CD4-positive, alpha-beta T cell (primary cell): ENCODE results near the gene AHNAK. TPM values are rescaled to one million over a fixed set of nuclear protein-coding genes. Genes with fewer than 3 reads are reported as not detected.

Experiments
- ATAC-seq: fragments of 200-7000 bp; cut with Tn5 transposase; one replicate; pipeline ENCODE4 v1.10.0; 2022; ENCODE audit warnings: mild to moderate bottlenecking; ENCODE audit not compliant: poor library complexity
- CTCF ChIA-PET: fragments of 350-600 bp; sonication (Branson Sonifier 250); formaldehyde crosslinking; loops from one replicate; lab custom pipeline; 2021; ENCODE audit warnings: antibody characterized with exemption, inconsistent platforms; lab: Charles Lee
- POLR2A ChIA-PET: fragments of 350-600 bp; sonication (Branson Sonifier 250); formaldehyde crosslinking; loops from one replicate; lab custom pipeline; 2021; ENCODE audit warnings: antibody characterized with exemption, inconsistent platforms; lab: Charles Lee
- DNase-seq, 14 experiments: peaks; one replicate each; pipeline ENCODE4 v3.0.0-alpha.2; 2013 to 2020; ENCODE audit warnings: mixed read lengths in 2 of 14
- H3K27ac ChIP-seq, 2 donors: one replicate each; pipeline versions ENCODE4 v1.5.1 to v1.7.0; 2013; ENCODE audit warnings: low read length in 2 of 2, low read depth in 1 of 2, mild to moderate bottlenecking in 1 of 2
- H3K27me3 ChIP-seq, 2 experiments: 1 replicate in 1 of 2; 2 replicates in 1 of 2; pipeline versions ENCODE4 v1.6.1 to v1.7.0; 2013; ENCODE audit warnings: low read length in 2 of 2, control low read depth in 1 of 2, mild to moderate bottlenecking in 1 of 2, moderate library complexity in 1 of 2; ENCODE audit not compliant: insufficient read depth in 2 of 2, control insufficient read depth in 1 of 2
- H3K36me3 ChIP-seq: one replicate; pipeline ENCODE4 v1.6.1; 2013; ENCODE audit warnings: low read length, control low read depth; ENCODE audit not compliant: insufficient read depth
- H3K4me1 ChIP-seq: one replicate; pipeline ENCODE4 v1.6.1; 2013; ENCODE audit warnings: low read length, control low read depth; ENCODE audit not compliant: insufficient read depth
- H3K4me3 ChIP-seq: one replicate; pipeline ENCODE4 v1.5.1; 2013; ENCODE audit warnings: mild to moderate bottlenecking, low read length, moderate library complexity
- H3K9me3 ChIP-seq, 2 experiments: 1 replicate in 1 of 2; 2 replicates in 1 of 2; pipeline versions ENCODE4 v1.6.1 to v1.7.0; 2013; ENCODE audit warnings: low read length in 2 of 2, mild to moderate bottlenecking in 2 of 2, control low read depth in 1 of 2, moderate library complexity in 1 of 2; ENCODE audit not compliant: control insufficient read depth in 1 of 2, insufficient read depth in 1 of 2
- H3K27ac Mint-ChIP-seq: one replicate; pipeline ENCODE4 v1.8.0; 2020; ENCODE audit warnings: mixed read lengths
- H3K27me3 Mint-ChIP-seq: one replicate; pipeline ENCODE4 v1.8.0; 2021; ENCODE audit warnings: mixed read lengths
- H3K36me3 Mint-ChIP-seq: one replicate; pipeline ENCODE4 v1.8.0; 2021; ENCODE audit warnings: low read depth, mixed read lengths
- H3K4me1 Mint-ChIP-seq: one replicate; pipeline ENCODE4 v1.8.0; 2021; ENCODE audit warnings: low read depth, mixed read lengths
- H3K4me3 Mint-ChIP-seq: one replicate; pipeline ENCODE4 v1.8.0; 2020; ENCODE audit warnings: mild to moderate bottlenecking, mixed read lengths
- H3K9me3 Mint-ChIP-seq: one replicate; pipeline ENCODE4 v1.8.0; 2020; ENCODE audit warnings: mixed read lengths
- CTCF ChIP-seq: fragments of 200-600 bp; IDR thresholded peaks from one replicate; pipeline ENCODE4 v1.8.0; 2022; ENCODE audit warnings: antibody characterized with exemption, mild to moderate bottlenecking
- intact Hi-C, 2 experiments: fragments of 100-400 bp; cut with DNase I in 1 of 2; cut with micrococcal nuclease in 1 of 2; formaldehyde crosslinking; loops; one replicate each; pipeline versions ENCODE4 v1.15.1 to v1.9.0; 2023 to 2025; cut with DNase I, micrococcal nuclease
- total RNA-seq, 174 experiments: library from RNA in 2 of 174; stranded (reverse) in 2 of 174; gene quantifications; one replicate each; pipeline ENCODE4 v1.2.3 and lab custom pipeline; 2021 to 2026

AHNAK gene
- total RNA-seq, 2 experiments from 2014 or later, result 320 to 332 TPM

DNA sequence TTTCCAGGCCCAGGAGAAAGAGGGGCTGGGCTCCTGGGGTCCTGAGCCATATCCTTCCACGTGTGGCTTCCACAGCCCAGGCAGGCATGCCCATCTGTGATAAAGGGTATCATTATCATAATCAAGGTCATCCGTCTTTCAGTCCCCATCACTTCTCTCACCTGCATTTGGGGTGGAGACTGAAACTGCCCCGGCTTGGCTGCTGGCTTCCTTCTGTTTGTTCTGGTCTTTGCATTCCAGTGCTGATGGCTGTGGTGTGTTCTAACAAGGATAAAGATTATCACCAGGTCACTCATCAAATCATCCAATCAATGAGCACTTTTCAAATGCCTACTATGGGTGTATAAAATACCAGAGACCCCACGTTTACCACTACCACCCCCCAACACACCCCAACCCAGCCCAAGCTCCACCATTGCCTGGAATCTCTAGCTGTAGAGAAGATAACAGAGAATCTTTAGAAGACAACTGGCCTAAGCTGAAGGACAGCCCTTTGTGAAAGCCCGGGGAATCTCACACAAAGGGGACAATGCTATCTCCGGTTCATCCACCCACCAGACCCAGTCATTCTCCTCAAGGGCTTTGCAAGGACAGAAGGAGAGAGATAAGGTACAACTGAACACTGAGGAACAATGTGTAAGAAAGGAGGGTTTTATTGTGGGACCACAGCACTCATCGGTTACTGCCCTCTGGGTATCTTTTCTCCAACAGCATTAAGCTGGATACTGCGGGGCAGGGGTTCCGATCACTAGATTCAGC is 54.9 kb downstream of the AHNAK start:
- intact Hi-C loops, result no loop called here
- H3K4me1 ChIP-seq, result no peaks in the 10 kb centered on the region
- H3K27ac ChIP-seq, result no peak overlapping the region
- ATAC-seq (no peak), DNase-seq (no peak)
- no peak overlapping the region for H3K4me3 Mint-ChIP-seq
- no peak for TF ChIP-seq CTCF
- ChIA-PET CTCF (no interaction called here), POLR2A (no interaction called here)
- H3K27ac Mint-ChIP-seq, result no peak overlapping the region
- no peaks in the 10 kb centered on the region for H3K36me3 ChIP-seq
- H3K36me3 Mint-ChIP-seq, result no peaks in the 10 kb centered on the region
- H3K27me3 Mint-ChIP-seq, result no peaks in the 10 kb centered on the region
- no peak overlapping the region for H3K4me3 ChIP-seq
- H3K27me3 ChIP-seq, result no peaks in the 10 kb centered on the region
- no peaks in the 10 kb centered on the region for H3K9me3 Mint-ChIP-seq
- H3K4me1 Mint-ChIP-seq, result peaks cover 5% of the 10 kb centered on the region
- no peaks in the 10 kb centered on the region for H3K9me3 ChIP-seq

GRCh38 chr11:62489204-62489603 is 57.4 kb downstream of the AHNAK start:
- Histone ChIP-seq H3K27me3 (no peaks in the 10 kb centered on the region), H3K36me3 (no peaks in the 10 kb centered on the region), H3K9me3 (no peaks in the 10 kb centered on the region), H3K4me3 (no peak overlapping the region), H3K27ac (no peak overlapping the region), H3K4me1 (no peaks in the 10 kb centered on the region)
- ATAC-seq (no peak), DNase-seq (no peak)
- ChIA-PET CTCF (no interaction called here), POLR2A (no interaction called here)
- Mint-ChIP-seq H3K4me3 (no peak overlapping the region), H3K27ac (no peak overlapping the region), H3K4me1 (peaks cover 5% of the 10 kb centered on the region), H3K27me3 (no peaks in the 10 kb centered on the region), H3K36me3 (no peaks in the 10 kb centered on the region), H3K9me3 (no peaks in the 10 kb centered on the region)
- intact Hi-C loops, result no loop called here
- no peak for TF ChIP-seq CTCF

DNA sequence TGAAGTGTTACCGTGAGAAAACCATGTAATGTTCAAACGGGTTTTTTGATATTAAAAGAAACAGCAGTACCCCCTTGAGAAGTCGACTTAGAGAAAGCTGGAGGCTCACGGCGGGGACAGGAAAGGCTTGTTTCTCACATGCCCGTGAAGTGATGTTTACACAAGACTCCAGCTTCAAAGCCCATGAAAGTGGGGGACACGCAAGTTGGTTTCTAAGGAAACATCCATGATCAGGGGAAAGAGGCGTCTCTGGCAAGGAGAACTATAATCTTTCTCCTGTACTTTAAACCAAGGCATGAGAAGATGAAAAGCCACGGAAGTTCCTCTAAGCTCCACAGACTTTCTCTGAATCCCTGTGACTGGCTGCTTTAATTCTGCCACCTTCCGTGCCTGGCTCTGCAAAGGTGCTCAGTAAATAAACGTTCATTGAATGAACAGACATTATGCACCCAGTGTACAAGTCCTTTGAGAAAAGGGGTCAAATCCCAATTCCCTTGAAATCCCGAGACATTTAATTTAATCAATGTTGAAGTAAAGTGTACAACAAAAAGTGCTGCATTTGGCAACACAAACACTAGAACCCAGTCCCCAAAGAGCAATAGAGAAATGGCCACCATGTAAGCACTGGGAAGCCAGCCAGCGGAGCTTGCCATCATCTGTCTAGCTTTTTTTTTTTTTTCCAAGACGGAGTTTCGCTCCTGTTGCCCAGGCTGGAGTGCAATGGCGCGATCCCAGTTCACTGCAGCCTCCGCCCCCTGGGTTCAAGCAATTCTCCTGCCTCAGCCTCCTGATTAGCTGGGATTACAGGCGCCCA is 58.7 kb downstream of the AHNAK start:
- DNase-seq, result no peak
- no peak overlapping the region for H3K27ac Mint-ChIP-seq
- Histone ChIP-seq H3K4me3 (no peak overlapping the region), H3K9me3 (no peaks in the 10 kb centered on the region), H3K27ac (no peak overlapping the region), H3K36me3 (no peaks in the 10 kb centered on the region), H3K4me1 (no peaks in the 10 kb centered on the region), H3K27me3 (no peaks in the 10 kb centered on the region)
- H3K9me3 Mint-ChIP-seq, result no peaks in the 10 kb centered on the region
- no peak for TF ChIP-seq CTCF
- POLR2A ChIA-PET, result no interaction called here
- intact Hi-C loops, result no loop called here
- H3K36me3 Mint-ChIP-seq, result no peaks in the 10 kb centered on the region
- peaks cover 5% of the 10 kb centered on the region for H3K4me1 Mint-ChIP-seq
- no peak overlapping the region for H3K4me3 Mint-ChIP-seq
- CTCF ChIA-PET, result interaction anchor here (0.7 to 1.1 kb wide), 3 partner anchors 10 to 218 kb away, joined by 3 read pairs; no protein-coding TSS in a partner anchor
- no peaks in the 10 kb centered on the region for H3K27me3 Mint-ChIP-seq
- ATAC-seq, result no peak
